Endothelial cell (in vitro differentiated cells): Measurements from ENCODE around the gene TLE2. TPM values are rescaled to one million over a fixed set of nuclear protein-coding genes. Genes with fewer than 3 reads are reported as not detected.

Source experiments
- DNase-seq: peaks from one replicate; pipeline ENCODE4 v3.0.0; 2021; ENCODE audit warnings: low spot score
- H3K27ac Mint-ChIP-seq: one replicate; pipeline ENCODE4 v1.8.0; 2021; ENCODE audit warnings: mixed read lengths, inconsistent platforms; ENCODE audit not compliant: unreplicated experiment
- H3K27me3 Mint-ChIP-seq: one replicate; pipeline ENCODE4 v1.8.0; 2021; ENCODE audit warnings: mild to moderate bottlenecking, moderate library complexity, mixed read lengths, inconsistent platforms; ENCODE audit not compliant: unreplicated experiment
- H3K36me3 Mint-ChIP-seq: one replicate; pipeline ENCODE4 v1.8.0; 2021; ENCODE audit warnings: mild to moderate bottlenecking, low read depth, mixed read lengths, inconsistent platforms; ENCODE audit not compliant: unreplicated experiment
- H3K4me1 Mint-ChIP-seq: one replicate; pipeline ENCODE4 v1.8.0; 2021; ENCODE audit warnings: mild to moderate bottlenecking, mixed read lengths, inconsistent platforms; ENCODE audit not compliant: unreplicated experiment
- H3K4me3 Mint-ChIP-seq: one replicate; pipeline ENCODE4 v1.8.0; 2021; ENCODE audit warnings: mild to moderate bottlenecking, mixed read lengths, inconsistent platforms; ENCODE audit not compliant: unreplicated experiment
- H3K9me3 Mint-ChIP-seq: one replicate; pipeline ENCODE4 v1.8.0; 2021; ENCODE audit warnings: mixed read lengths, inconsistent platforms; ENCODE audit not compliant: unreplicated experiment
- CTCF ChIP-seq: fragments of 200-600 bp; sonication (generic); IDR thresholded peaks from one replicate; pipeline ENCODE4 v1.5.0; 2021; ENCODE audit warnings: antibody characterized with exemption; ENCODE audit not compliant: unreplicated experiment
- total RNA-seq: library from RNA; stranded (reverse); fragmentation: NEBNext Ultra II Directional; extraction: Animal tissue kit (Norgen Biotek cat#: 25700); gene quantifications from one replicate; pipeline ENCODE4 v1.2.1, GENCODE V29; 2021; ENCODE audit not compliant: unreplicated experiment

TLE2 gene
- total RNA-seq, 1 donor from 2014 or later: 5.7 TPM

DNA sequence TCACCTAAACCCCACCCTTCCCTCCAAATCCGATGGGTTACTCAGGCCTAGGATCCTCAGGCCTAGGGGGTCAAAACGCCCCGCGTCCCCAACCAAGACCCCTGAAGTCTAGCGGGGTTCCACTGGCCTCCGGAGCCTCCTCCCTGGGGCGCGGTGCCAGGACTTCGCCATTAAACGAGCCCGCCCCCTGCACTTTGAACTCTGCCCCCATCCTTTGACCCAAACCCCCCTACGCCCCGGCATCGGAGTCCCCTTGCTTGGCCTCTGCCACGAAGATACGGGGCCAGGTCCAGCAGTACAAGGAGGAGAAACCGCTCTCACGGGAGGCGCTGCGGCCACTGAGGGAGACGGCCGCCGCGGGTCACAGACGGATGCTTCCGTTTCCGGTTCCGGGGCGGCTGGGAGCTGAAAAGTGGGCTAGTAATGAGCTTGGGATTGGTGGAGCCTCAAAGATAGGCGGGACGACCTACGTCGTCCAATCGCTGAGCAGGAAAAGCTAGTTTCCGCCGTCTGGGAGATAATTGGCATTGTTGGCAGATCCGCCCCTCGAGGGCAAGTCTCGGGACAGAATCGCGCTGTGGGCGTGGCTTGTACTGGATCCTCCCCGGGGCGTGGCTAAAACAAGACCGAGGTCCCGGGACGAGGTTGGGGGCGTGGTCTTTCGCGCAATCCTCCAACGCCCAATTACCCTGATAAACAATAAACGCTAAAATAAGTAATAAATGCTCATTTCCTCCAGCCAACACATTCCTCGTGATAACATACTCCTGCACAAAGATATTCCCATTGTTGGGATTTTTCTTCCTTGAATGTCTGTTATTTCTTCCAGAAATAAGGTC lies 78.6 kb downstream of the TLE2 start:
- no peak for TF ChIP-seq CTCF
- H3K4me3 Mint-ChIP-seq: peak overlapping the region; percentile 96
- H3K36me3 Mint-ChIP-seq: peaks cover 11% of the 10 kb centered on the region
- H3K4me1 Mint-ChIP-seq: peaks cover 24% of the 10 kb centered on the region
- peak; percentile 100 for DNase-seq
- peaks cover 8% of the 10 kb centered on the region for H3K27me3 Mint-ChIP-seq
- peak overlapping the region; percentile 99 for H3K27ac Mint-ChIP-seq
- no peaks in the 10 kb centered on the region for H3K9me3 Mint-ChIP-seq

GRCh38 chr19:2949939-2950285 lies 79.2 kb downstream of the TLE2 start:
- Mint-ChIP-seq H3K36me3 (peaks cover 11% of the 10 kb centered on the region), H3K27ac (peak overlapping the region; percentile 99), H3K27me3 (peaks cover 8% of the 10 kb centered on the region), H3K4me3 (peak overlapping the region; percentile 96), H3K4me1 (peaks cover 24% of the 10 kb centered on the region), H3K9me3 (no peaks in the 10 kb centered on the region)
- TF ChIP-seq CTCF: no peak
- peak; percentile 82 for DNase-seq

Other genes starting within 250 kb of the TLE2 start
- gene SGTA, start 246.0 kb downstream of the TLE2 start, total RNA-seq: 60.4 TPM
- 56.8 TPM for gene THOP1, start 243.8 kb downstream of the TLE2 start, total RNA-seq
- 9.0 TPM for gene ZNF554, start 209.4 kb downstream of the TLE2 start, total RNA-seq
- gene ZNF555, start 187.8 kb downstream of the TLE2 start, total RNA-seq: 13.9 TPM
- not detected for gene ZNF556, start 161.9 kb downstream of the TLE2 start, total RNA-seq
- gene ZNF57, start 128.4 kb downstream of the TLE2 start, total RNA-seq: 2.2 TPM
- 5.5 TPM for gene ZNF77, start 84.3 kb downstream of the TLE2 start, total RNA-seq
- 0.59 TPM for gene TLE6, start 51.7 kb downstream of the TLE2 start, total RNA-seq
- gene TLE5, start 33.2 kb upstream of the TLE2 start, total RNA-seq: 343 TPM
- 35.8 TPM for gene GNA11, start 65.1 kb upstream of the TLE2 start, total RNA-seq
- gene GNA15, start 106.8 kb upstream of the TLE2 start, total RNA-seq: not detected
- gene S1PR4, start 149.5 kb upstream of the TLE2 start, total RNA-seq: not detected
- 63.0 TPM for gene NCLN, start 156.7 kb upstream of the TLE2 start, total RNA-seq
- gene CELF5, start 195.4 kb upstream of the TLE2 start, total RNA-seq: 0.38 TPM